Peyer's patch (tissue), 4 donors: ENCODE results near the gene CISD3. TPM values are rescaled to one million over a fixed set of nuclear protein-coding genes. Genes with fewer than 3 reads are reported as not detected.

Source experiments
- DNase-seq, 3 donors: peaks; one replicate each; pipeline ENCODE4 v3.0.0-alpha.2; 2017 to 2019
- H3K27ac ChIP-seq, 4 donors: fragments of 200-600 bp; sonication (generic); one replicate each; pipeline ENCODE4 v1.5.1; 2016 to 2019
- H3K27me3 ChIP-seq, 2 donors: fragments of 200-600 bp; sonication (generic); one replicate each; pipeline ENCODE4 v1.5.1; 2019
- H3K36me3 ChIP-seq, 3 donors: fragments of 200-600 bp; sonication (generic); one replicate each; pipeline ENCODE4 v1.5.1; 2016 to 2019
- H3K4me1 ChIP-seq, 4 donors: fragments of 200-600 bp; sonication (generic); one replicate each; pipeline ENCODE4 v1.5.1; 2016 to 2019
- H3K4me3 ChIP-seq, 4 donors: fragments of 200-600 bp; sonication (generic); 1 replicate in 3 of 4; 2 replicates in 1 of 4; pipeline ENCODE4 v1.5.1; 2016 to 2019; ENCODE audit warnings: mild to moderate bottlenecking in 1 of 4
- H3K9me3 ChIP-seq, 4 donors: fragments of 200-600 bp; sonication (generic); one replicate each; pipeline ENCODE4 v1.5.1; 2016 to 2019; ENCODE audit warnings: mild to moderate bottlenecking in 1 of 4
- POLR2A ChIP-seq, 2 donors: fragments of 450-650 bp; IDR thresholded peaks; one replicate each; pipeline ENCODE4 v1.5.1; 2017; ENCODE audit warnings: antibody characterized with exemption in 2 of 2, mild to moderate bottlenecking in 2 of 2, moderate library complexity in 2 of 2
- total RNA-seq, 4 donors: library from RNA; depleted of rRNA; stranded (reverse); fragments of >200 nt; gene quantifications; one replicate each; pipeline ENCODE4 v1.1.0, GENCODE V29; 2016
- TF ChIP-seq, protein P1 (sequence below), 6 experiments: fragments of 450-650 bp in 4 of 6; fragments of 200-600 bp in 2 of 6; sonication (generic) in 1 of 6; IDR thresholded peaks; one replicate each; pipeline ENCODE4 v1.5.1; 2017 to 2019; ENCODE audit warnings: antibody characterized with exemption in 6 of 6, mild to moderate bottlenecking in 3 of 6, moderate library complexity in 1 of 6

Gene CISD3
- total RNA-seq, 4 donors from 2014 or later = 10.7 to 55.0 (median 43.2) TPM

- DNase-seq = peak in 1 of 3 donors; percentile 68
- H3K36me3 ChIP-seq = peaks cover 0 to 32% (median 0%) of the 10 kb centered on the region in 3 donors
- H3K4me3 ChIP-seq = peak overlapping the region; percentile 87 to 97 (median 94)
- H3K4me1 ChIP-seq = peaks cover 0 to 32% (median 4%) of the 10 kb centered on the region in 4 donors
- TF ChIP-seq, protein P1, sequence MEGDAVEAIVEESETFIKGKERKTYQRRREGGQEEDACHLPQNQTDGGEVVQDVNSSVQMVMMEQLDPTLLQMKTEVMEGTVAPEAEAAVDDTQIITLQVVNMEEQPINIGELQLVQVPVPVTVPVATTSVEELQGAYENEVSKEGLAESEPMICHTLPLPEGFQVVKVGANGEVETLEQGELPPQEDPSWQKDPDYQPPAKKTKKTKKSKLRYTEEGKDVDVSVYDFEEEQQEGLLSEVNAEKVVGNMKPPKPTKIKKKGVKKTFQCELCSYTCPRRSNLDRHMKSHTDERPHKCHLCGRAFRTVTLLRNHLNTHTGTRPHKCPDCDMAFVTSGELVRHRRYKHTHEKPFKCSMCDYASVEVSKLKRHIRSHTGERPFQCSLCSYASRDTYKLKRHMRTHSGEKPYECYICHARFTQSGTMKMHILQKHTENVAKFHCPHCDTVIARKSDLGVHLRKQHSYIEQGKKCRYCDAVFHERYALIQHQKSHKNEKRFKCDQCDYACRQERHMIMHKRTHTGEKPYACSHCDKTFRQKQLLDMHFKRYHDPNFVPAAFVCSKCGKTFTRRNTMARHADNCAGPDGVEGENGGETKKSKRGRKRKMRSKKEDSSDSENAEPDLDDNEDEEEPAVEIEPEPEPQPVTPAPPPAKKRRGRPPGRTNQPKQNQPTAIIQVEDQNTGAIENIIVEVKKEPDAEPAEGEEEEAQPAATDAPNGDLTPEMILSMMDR (IDR thresholded peaks at IDR 0.05) = no peak
- TF ChIP-seq POLR2A (IDR thresholded peaks at IDR 0.05) = no peak
- no peaks in the 10 kb centered on the region for H3K27me3 ChIP-seq
- peak overlapping the region; percentile 89 to 99 (median 97) for H3K27ac ChIP-seq
- no peaks in the 10 kb centered on the region for H3K9me3 ChIP-seq
Observed at GRCh38 chr17:38705523-38705802, 24.7 kb upstream of the CISD3 start.

DNA sequence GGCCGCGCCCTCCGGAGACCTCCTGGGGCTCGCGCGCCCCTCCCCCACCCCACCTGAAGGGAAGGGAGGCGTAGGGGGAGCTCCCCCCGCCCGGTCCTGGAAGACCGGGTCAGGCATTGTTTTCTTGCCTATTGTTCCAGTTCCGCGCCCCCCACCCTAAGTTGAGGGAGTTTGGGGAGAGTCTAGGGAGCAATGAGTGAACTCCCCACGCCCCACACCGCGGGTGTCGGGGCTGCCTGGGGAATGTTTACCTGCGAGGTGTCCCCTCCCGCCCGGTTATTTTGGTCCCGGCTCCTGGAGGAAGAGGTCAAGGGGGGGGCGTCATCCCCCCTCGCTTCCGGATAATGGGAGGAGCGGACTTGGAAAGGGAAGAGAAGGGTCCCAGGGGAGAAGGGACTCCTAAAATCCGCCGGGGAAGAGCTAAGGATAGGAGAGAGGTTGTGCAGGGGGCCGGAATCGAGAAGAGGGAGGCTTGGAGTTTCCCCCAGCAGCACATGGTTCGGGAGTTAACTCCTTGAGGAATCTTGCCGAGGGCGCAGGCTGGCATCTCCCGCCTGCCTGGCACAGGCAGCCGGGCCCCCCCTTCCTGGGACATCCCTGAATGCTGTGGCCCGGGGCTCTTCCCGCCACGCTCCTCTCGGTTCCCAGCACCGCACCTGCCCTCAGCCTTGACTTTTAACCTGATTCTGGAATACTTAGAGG is 24.2 kb upstream of the CISD3 start:
- Histone ChIP-seq H3K4me3 (peak overlapping the region; percentile 87 to 97 (median 94)), H3K27ac (peak overlapping the region; percentile 89 to 99 (median 97)), H3K4me1 (peaks cover 0 to 31% (median 4%) of the 10 kb centered on the region in 4 donors), H3K36me3 (peaks cover 0 to 35% (median 0%) of the 10 kb centered on the region in 3 donors), H3K9me3 (no peaks in the 10 kb centered on the region), H3K27me3 (no peaks in the 10 kb centered on the region)
- DNase-seq = peak; percentile 59 to 68 (median 68)
- TF ChIP-seq POLR2A (IDR thresholded peaks at IDR 0.05) = no peak
- TF ChIP-seq, protein P1 (IDR thresholded peaks at IDR 0.05) = no peak

- H3K27ac ChIP-seq = peak overlapping the region; percentile 89 to 99 (median 97)
- DNase-seq = peak in 1 of 3 donors; percentile 31
Observed at GRCh38 chr17:38706505-38707216, 23.5 kb upstream of the CISD3 start.

GRCh38 chr17:38707678-38708351 is 22.3 kb upstream of the CISD3 start:
- no peak for TF ChIP-seq POLR2A (IDR thresholded peaks at IDR 0.05)
- TF ChIP-seq, protein P1 (IDR thresholded peaks at IDR 0.05) = no peak
- DNase-seq = no peak
- Histone ChIP-seq H3K4me1 (peaks cover 0 to 23% (median 0%) of the 10 kb centered on the region in 4 donors), H3K27me3 (no peaks in the 10 kb centered on the region), H3K4me3 (no peak overlapping the region), H3K27ac (peak overlapping the region in 1 of 4 donors; percentile 96), H3K36me3 (peaks cover 0 to 53% (median 0%) of the 10 kb centered on the region in 3 donors), H3K9me3 (no peaks in the 10 kb centered on the region)

More at GRCh38 chr17:38706505-38707216, 23.5 kb upstream of the CISD3 start:
- peaks cover 0 to 24% (median under 1%) of the 10 kb centered on the region in 4 donors for H3K4me1 ChIP-seq
- H3K27me3 ChIP-seq = no peaks in the 10 kb centered on the region
- no peak for TF ChIP-seq POLR2A (IDR thresholded peaks at IDR 0.05)
- TF ChIP-seq, protein P1 (IDR thresholded peaks at IDR 0.05) = no peak
- peak overlapping the region; percentile 87 to 97 (median 94) for H3K4me3 ChIP-seq
- peaks cover 0 to 41% (median 0%) of the 10 kb centered on the region in 3 donors for H3K36me3 ChIP-seq
- no peaks in the 10 kb centered on the region for H3K9me3 ChIP-seq

GRCh38 chr17:38709104-38709820 is 20.9 kb upstream of the CISD3 start:
- Histone ChIP-seq H3K4me3 (no peak overlapping the region), H3K36me3 (peaks cover 0 to 67% (median 0%) of the 10 kb centered on the region in 3 donors), H3K4me1 (peaks cover 0 to 23% (median 0%) of the 10 kb centered on the region in 4 donors), H3K9me3 (no peaks in the 10 kb centered on the region), H3K27ac (no peak overlapping the region), H3K27me3 (no peaks in the 10 kb centered on the region)
- TF ChIP-seq, protein P1 (IDR thresholded peaks at IDR 0.05) = no peak
- TF ChIP-seq POLR2A (IDR thresholded peaks at IDR 0.05) = no peak
- no peak for DNase-seq
